B cell (primary cell): Measurements from ENCODE around the gene GRK5.

Experiments used
- CTCF ChIP-seq: fragments of 200-600 bp; IDR thresholded peaks from one replicate; pipeline ENCODE4 v1.8.0; 2022; ENCODE audit warnings: antibody characterized with exemption, mild to moderate bottlenecking
- EZH2 ChIP-seq: IDR thresholded peaks from 2 replicates; pipeline ENCODE4 v1.6.1; 2012; ENCODE audit warnings: borderline replicate concordance, low read depth, mild to moderate bottlenecking, moderate library complexity, low read length; ENCODE audit not compliant: insufficient read depth, poor library complexity, severe bottlenecking

DNA sequence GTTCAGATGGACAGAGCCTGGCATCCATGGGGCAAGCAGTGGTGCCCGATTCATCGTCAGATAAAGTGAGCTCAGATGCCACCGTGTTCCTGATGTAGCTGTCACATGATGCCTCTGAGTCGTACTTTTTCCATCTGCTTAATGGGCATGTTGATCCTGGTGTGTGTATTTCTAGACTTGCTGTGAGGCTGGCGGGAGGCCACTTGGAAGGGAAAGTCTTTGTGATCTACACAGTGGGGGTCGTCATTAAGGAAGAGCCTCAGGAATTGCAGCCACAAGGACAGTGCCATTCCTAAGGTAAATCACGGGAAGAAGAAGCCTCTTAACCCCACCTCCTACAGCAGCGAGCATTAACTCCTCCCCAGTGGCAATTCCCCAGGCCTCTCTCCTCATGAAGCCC is 272.2 kb downstream of the GRK5 start:
- TF ChIP-seq CTCF (no peak), EZH2 (no peak)
